Effector CD8-positive, alpha-beta T cell (primary cell): Measurements from ENCODE around the gene LAT.
"Not testable (repeated sequence)": the region's sequence is repeated elsewhere in the genome, so short reads cannot be mapped to it uniquely, and the experiment has no call there.

Source experiments
- DNase-seq: peaks from one replicate; lab custom pipeline; 2025; lab: John Stamatoyannopoulos, UW
- total RNA-seq, 4 experiments: gene quantifications; one replicate each; lab custom pipeline; 2026; lab: John Stamatoyannopoulos, UW

LAT gene, protein sequence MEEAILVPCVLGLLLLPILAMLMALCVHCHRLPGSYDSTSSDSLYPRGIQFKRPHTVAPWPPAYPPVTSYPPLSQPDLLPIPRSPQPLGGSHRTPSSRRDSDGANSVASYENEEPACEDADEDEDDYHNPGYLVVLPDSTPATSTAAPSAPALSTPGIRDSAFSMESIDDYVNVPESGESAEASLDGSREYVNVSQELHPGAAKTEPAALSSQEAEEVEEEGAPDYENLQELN
- total RNA-seq: 4.6 to 17.3 (median 12.0) reads per million in 4 experiments

DNA sequence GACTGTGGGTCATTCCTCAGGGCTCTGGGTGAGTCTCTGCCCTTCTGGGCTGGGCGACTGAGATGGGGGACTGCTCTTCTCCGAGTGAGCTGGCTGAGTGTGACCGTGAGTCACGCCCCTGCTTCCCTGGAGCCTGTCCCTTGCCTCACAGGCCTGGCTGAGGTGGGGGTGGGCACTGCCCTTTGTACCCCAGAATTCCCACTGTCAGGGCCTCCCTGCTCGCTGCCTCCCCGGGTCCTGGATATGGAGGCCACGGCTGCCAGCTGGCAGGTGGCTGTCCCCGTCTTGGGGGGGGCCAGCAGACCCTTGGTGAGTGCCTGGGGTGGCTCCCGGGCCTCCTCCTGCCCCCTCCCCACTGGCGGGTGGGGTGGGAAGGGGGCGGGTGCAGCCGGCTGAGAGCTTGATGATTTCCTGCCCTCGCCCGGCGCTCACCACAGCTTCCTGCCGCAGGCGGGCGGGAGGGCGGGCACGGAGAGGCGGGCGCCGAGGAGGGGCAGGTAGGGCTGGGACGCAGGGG, at the start of gene LAT:
Gene LAT, plus strand, starts transcription at position 434 of the 517 bp plus-strand sequence. CDS start 366 bp downstream, outside the sequence.
- peak; percentile 58 for DNase-seq

GRCh38 chr16:28935346-28935745, 49.5 kb upstream of the LAT start:
- DNase-seq: no peak

DNA sequence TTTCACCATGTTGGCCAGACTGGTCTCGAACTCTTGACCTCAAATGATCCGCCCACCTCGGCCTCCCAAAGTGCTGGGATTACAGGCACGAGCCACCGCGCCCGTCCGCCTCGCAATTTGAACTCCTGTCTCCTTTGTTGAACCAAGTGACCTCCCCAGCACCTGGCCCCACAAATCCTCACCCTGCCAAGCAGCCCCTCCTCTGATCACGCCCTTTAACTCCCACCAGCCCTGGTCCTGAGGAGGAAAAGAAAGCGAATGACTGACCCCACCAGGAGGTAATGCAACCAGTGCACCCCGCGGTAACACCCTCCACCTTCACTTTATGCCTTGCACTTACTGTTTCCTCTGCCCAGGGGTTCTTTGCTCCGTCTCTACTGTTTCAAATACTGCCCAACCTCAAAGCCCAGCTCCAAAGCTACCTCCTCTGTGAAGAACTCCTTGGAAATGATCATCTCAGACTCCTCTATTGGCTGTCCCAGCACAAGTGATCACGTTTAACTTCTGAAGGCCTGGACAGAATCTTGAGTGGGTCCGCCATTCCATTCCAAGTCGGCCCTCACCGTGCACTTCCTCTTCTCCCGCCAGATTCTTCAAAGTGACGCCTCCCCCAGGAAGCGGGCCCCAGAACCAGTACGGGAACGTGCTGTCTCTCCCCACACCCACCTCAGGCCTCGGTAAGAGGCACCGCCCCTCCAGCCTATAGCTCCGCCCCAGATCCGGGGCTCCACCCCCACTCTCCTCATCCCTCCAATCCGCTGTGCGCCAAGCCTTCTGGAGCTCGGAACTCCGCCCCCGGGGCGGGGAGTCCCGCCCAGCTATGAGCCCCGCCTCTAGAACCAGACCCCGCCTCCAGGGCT, 48.7 kb upstream of the LAT start:
- DNase-seq: peak; percentile 77

GRCh38 chr16:28936784-28937155, 48.1 kb upstream of the LAT start:
- no peak for DNase-seq

GRCh38 chr16:28937222-28937876, 47.5 kb upstream of the LAT start:
- DNase-seq: no peak

DNA sequence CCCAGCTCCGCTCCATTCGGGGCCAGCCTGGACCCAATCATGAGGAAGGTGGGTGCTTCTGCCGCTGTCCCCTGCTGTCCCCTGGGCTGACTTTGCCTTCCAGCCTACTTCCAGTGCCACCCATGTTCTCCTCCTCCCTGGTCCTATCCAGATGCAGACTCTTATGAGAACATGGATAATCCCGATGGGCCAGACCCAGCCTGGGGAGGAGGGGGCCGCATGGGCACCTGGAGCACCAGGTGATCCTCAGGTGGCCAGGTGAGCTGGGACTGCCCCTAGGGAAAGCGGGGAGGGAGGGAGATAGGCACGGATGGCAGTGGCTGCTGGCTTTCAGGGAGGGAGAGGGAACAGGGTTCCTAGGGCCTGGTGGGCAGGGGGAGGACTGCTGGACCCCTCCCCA, 46.1 kb upstream of the LAT start:
- no peak for DNase-seq

DNA sequence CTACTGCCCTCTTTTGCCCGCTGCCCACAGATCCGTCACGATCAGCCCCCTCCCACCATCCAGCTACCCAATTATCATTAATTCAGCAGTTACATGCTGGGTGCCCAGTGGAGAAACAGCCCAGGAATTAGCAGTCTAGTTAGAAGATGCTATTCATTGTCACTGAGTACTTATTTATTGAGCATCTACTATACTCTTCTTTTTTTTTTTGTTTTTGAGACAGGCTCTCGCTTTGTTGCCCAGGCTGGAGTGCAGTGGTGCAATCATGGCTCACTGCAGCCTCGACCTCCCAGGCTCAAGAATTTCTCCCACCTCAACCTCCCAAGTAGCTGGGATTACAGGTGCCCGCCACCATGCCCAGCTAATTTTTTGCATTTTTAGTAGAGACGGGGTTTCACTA, 45.0 kb upstream of the LAT start:
- DNase-seq: not testable (repeated sequence)

GRCh38 chr16:28943281-28943680, 41.6 kb upstream of the LAT start:
- DNase-seq: no peak

- no peak for DNase-seq
These were observed 38.2 kb upstream of the LAT start for GRCh38 chr16:28946681-28947080.

GRCh38 chr16:28950648-28951409, 34.0 kb upstream of the LAT start, which contains the start of gene NFATC2IP:
Gene NFATC2IP, plus strand, starts transcription at chr16:28950937. Its CDS starts 75 bp downstream, at chr16:28951012.
- peak; percentile 99 for DNase-seq

DNA sequence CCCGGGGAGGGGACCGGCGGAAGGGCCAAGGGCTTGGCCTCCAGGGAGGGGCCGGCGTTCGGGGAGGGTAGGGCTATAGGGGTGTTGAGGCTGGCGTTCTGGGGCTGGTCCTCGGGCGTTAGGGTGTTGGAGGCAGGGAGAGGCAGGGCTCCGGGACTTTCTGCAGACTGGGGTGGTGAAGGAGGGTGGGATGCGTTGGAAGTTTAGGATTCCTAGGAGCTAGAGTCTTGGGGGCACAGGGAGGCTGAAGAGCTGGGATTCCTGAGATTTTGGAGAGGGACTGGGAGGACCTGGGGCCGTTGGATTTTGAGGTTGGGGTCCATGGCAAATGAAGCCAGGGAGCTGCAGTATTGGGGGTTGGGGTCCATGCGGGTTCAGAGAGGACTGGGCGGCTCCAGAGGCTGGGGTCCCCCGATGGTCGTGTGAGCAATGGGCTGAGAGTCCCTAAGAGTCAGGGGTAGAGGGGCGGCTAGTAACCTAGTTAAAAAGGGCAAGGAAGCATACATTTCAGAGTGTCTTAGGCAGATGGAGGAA, 33.4 kb upstream of the LAT start:
- DNase-seq: no peak

- DNase-seq: no peak
These were observed 26.6 kb upstream of the LAT start for GRCh38 chr16:28958216-28958615.

- DNase-seq: no peak
These were observed 26.0 kb upstream of the LAT start for GRCh38 chr16:28958836-28959235.

- DNase-seq: no peak
These were observed 20.8 kb upstream of the LAT start for GRCh38 chr16:28964072-28964471.

GRCh38 chr16:28964496-28964895, 20.4 kb upstream of the LAT start:
- DNase-seq: no peak

DNA sequence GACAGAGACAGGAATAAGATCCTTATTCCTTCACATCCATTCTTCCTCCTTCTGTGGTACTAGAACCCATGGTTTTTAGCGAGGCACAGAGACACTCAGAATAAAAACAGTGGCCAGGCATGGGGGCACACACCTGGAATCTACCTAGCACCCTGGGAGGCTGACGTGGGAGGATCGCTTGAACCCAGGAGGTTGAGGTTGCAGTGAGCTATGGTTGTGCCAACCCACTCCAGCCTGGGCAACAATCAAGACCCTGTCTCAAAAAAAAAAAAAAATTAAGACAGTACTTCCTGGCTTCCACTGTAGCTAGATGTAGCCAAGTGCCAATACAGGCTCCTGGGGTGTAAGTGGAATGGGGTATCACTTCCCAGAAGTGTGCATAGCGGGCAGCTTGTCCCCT, 17.7 kb upstream of the LAT start:
- DNase-seq: no peak

DNA sequence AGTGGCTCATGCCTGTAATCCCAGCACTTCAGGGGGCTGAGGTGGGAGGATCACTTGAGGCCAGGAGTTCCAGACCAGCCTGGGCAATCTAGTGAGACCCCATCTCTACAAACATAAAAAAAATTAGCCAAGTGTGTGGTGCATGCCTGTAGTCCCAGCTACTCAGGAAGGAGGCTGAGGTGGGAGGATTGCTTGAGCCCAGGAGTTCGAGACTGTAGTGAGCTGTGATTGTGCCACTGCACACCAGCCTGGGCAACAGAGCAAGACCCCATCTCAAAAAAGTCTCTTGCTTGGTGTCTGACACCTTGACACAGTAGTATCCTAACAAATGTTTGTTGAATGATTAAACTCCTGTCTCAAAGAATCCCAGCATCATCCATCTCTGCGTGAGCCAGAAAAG, 15.2 kb upstream of the LAT start:
- DNase-seq: not testable (repeated sequence)

DNA sequence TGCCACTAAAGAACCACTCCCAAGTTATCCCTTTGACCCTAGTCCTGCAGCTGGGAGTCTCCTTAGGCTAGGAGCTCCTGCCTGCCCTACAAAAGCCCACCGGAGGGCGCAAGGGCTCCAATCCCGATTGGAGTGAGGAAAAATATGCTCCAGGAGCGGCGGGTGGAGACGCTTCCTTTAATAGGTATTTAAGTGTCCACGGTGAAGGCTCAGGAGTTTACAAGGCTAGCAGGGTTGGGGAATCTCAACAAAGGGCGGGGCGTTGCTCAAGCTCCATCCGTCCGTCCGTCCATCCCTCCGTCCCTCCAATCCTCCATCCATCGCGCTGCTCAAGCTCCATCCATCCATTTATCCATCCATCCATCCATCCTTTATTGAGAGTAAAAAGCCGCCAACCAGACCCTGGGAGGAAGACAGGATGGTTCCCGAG, 10.8 kb upstream of the LAT start:
- DNase-seq: no peak

DNA sequence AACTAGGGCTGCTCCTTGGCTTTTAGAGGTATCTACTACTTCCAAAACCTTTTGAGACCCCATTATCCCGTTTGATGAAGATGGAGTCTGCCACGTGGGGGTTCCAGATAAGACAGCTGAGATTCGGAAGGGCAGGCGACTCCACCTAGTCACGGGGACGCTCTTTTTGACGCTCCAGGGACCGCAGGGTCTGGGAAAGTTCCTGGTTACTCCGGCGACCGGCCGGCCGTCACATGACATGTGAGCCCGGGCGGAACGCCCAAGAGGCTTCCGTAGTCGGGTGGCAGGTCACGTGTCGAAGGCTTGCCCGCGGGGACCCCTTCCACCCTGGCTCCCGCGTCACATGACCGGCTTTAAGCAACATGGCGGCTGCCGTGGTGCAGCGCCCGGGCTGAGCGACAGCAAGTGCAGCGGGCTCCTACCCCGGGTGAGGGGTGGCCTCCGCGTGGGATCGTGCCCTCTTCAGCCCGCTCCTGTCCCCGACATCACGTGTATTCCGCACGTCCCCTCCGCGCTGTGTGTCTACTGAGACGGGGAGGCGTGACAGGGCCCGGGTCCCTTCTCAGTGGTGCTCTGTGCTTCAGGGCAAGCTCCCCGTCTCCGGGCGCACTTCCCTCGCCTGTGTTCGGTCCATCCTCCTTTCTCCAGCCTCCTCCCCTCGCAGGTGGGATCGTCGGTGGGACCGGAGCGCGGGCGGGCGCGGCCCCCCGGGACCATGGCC, 10.3 kb upstream of the LAT start, which contains the start of gene SPNS1:
Gene SPNS1, plus strand, starts transcription at position 342 of the 721 bp plus-strand sequence. Its CDS starts 374 bp downstream, at position 716.
- DNase-seq: peak; percentile 88

DNA sequence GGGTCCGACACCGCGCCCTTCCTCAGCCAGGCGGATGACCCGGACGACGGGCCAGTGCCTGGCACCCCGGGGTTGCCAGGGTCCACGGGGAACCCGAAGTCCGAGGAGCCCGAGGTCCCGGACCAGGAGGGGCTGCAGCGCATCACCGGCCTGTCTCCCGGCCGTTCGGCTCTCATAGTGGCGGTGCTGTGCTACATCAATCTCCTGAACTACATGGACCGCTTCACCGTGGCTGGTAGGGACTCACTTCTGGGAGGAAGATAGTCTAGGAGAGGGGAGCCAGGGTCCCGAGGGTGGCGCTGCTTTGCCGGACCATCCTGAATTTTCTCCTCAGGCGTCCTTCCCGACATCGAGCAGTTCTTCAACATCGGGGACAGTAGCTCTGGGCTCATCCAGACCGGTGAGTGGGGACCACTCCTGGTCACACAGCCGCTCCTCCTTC, 9.7 kb upstream of the LAT start:
- DNase-seq: no peak
